HepG2 (cell line): Measurements from ENCODE around the gene BCL2L1. TPM values are rescaled to one million over a fixed set of nuclear protein-coding genes. Genes with fewer than 3 reads are reported as not detected.

Experiments used
- DDIT3 ChIP-seq: sonication (generic); formaldehyde crosslinking; IDR thresholded peaks from 2 replicates; pipeline ENCODE4 v1.4.0; 2020; ENCODE audit warnings: mild to moderate bottlenecking, missing genetic modification reagents
- ELK4 ChIP-seq: sonication (generic); formaldehyde crosslinking; IDR thresholded peaks from 2 replicates; pipeline ENCODE4 v1.9.0; 2021; ENCODE audit warnings: missing genetic modification reagents, borderline replicate concordance
- KLF11 ChIP-seq: IDR thresholded peaks from 2 replicates; pipeline ENCODE4 v1.6.1; 2016; ENCODE audit warnings: missing compliant biosample characterization
- TGIF2 ChIP-seq: IDR thresholded peaks from 2 replicates; pipeline ENCODE4 v1.6.1; 2016; ENCODE audit warnings: control low read depth, missing compliant biosample characterization
- THYN1 ChIP-seq: sonication (generic); formaldehyde crosslinking; IDR thresholded peaks from 2 replicates; pipeline ENCODE4 v1.8.1; 2023; ENCODE audit warnings: low read depth, mild to moderate bottlenecking, moderate library complexity, missing genetic modification reagents, borderline replicate concordance
- ZNF121 ChIP-seq: sonication (generic); formaldehyde crosslinking; IDR thresholded peaks from 2 replicates; pipeline ENCODE4 v1.5.0; 2020; ENCODE audit warnings: mild to moderate bottlenecking, missing genetic modification reagents
- ZNF264 ChIP-seq: sonication (generic); formaldehyde crosslinking; IDR thresholded peaks from 2 replicates; pipeline ENCODE4 v1.4.0; 2020; ENCODE audit warnings: missing genetic modification reagents
- ZNF280D ChIP-seq: sonication (generic); formaldehyde crosslinking; IDR thresholded peaks from 2 replicates; pipeline ENCODE4 v1.5.1; 2020; ENCODE audit warnings: mild to moderate bottlenecking, missing genetic modification reagents
- polyA plus RNA-seq, 8 experiments: library from polyadenylated mRNA; depleted of rRNA in 3 of 8; stranded (reverse) in 7 of 8; unstranded in 1 of 8; fragments of >200 nt; fragmentation: Illumina TruSeq in 4 of 8; extraction: Trizol in 4 of 8; gene quantifications; 2 replicates each; pipeline versions ENCODE4 v1.2.1 to v1.2.3, GENCODE V29; 2011 to 2016; ENCODE audit warnings: low read depth in 4 of 8, missing spikeins in 1 of 8, mixed read lengths in 1 of 8; ENCODE audit not compliant: insufficient read depth in 1 of 8
- total RNA-seq, 5 experiments: library from RNA; depleted of rRNA; stranded (reverse); fragments of >200 nt; fragmentation: Illumina TruSeq; extraction: Trizol; gene quantifications; 2 replicates each; pipeline ENCODE4 v1.2.3, GENCODE V29; 2016; ENCODE audit warnings: low read depth in 1 of 5
- TF ChIP-seq, protein P1 (sequence below), 2 experiments: sonication (generic) in 1 of 2; formaldehyde crosslinking in 1 of 2; IDR thresholded peaks; 2 replicates each; pipeline versions ENCODE4 v1.4.0 to v1.6.1; 2016 to 2020; ENCODE audit warnings: borderline replicate concordance in 1 of 2, low read depth in 1 of 2, mild to moderate bottlenecking in 1 of 2, missing genetic modification reagents in 1 of 2
- TF ChIP-seq, protein P2 (sequence below): sonication (generic); formaldehyde crosslinking; IDR thresholded peaks from one replicate; pipeline ENCODE4 v1.5.1; 2020; ENCODE audit warnings: mild to moderate bottlenecking, missing genetic modification reagents; ENCODE audit errors: not compliant biosample characterization

BCL2L1 gene
- total and polyA plus RNA-seq, 2 of the 13 experiments (the other 11 are each of a cell fraction or from before 2014, with no cell fraction given) = 164 to 258 TPM

DNA sequence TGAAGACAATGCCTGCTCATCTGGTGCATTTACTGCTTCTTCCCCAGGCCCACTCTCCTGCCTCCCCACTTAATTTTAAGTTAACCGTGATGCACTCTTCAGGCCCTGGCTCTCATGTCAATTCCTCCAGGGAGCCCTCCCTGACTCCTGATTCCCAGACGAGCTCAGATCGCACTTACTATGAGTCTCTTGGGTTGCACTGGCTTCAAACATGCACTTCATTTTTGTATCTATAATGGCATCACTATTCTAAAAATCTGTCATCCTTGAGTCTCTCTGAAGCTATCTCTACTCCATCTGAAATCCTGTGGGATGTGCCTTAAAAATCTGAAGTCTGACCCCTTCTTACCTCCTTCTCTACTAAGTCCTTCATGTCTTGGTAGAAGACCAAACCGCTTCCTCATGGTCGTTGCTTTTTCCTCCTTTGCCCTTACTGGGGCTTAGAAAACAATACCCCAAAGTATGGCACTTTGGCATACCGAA lies 60.3 kb downstream of the BCL2L1 start (continued):
- TF ChIP-seq ZNF280D (CRISPR knock-in tag) (no peak), KLF11 (CRISPR knock-in tag) (0 out of 2 replicates have a peak, but pooled peaks have one; percentile 43), ZNF264 (CRISPR knock-in tag) (no peak), ZNF121 (CRISPR knock-in tag) (no peak), TGIF2 (CRISPR knock-in tag) (no peak; the same call in 1 of the 2 replicates), DDIT3 (CRISPR knock-in tag) (no peak), THYN1 (no peak), ELK4 (CRISPR knock-in tag) (no peak)
- TF ChIP-seq, protein P1, sequence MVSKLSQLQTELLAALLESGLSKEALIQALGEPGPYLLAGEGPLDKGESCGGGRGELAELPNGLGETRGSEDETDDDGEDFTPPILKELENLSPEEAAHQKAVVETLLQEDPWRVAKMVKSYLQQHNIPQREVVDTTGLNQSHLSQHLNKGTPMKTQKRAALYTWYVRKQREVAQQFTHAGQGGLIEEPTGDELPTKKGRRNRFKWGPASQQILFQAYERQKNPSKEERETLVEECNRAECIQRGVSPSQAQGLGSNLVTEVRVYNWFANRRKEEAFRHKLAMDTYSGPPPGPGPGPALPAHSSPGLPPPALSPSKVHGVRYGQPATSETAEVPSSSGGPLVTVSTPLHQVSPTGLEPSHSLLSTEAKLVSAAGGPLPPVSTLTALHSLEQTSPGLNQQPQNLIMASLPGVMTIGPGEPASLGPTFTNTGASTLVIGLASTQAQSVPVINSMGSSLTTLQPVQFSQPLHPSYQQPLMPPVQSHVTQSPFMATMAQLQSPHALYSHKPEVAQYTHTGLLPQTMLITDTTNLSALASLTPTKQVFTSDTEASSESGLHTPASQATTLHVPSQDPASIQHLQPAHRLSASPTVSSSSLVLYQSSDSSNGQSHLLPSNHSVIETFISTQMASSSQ (IDR thresholded peaks at IDR 0.05; ENCODE audit: low read depth) = no peak
- TF ChIP-seq, protein P1 (CRISPR knock-in tag; IDR thresholded peaks at IDR 0.05; ENCODE audit: borderline replicate concordance) = no peak
- TF ChIP-seq, protein P2, sequence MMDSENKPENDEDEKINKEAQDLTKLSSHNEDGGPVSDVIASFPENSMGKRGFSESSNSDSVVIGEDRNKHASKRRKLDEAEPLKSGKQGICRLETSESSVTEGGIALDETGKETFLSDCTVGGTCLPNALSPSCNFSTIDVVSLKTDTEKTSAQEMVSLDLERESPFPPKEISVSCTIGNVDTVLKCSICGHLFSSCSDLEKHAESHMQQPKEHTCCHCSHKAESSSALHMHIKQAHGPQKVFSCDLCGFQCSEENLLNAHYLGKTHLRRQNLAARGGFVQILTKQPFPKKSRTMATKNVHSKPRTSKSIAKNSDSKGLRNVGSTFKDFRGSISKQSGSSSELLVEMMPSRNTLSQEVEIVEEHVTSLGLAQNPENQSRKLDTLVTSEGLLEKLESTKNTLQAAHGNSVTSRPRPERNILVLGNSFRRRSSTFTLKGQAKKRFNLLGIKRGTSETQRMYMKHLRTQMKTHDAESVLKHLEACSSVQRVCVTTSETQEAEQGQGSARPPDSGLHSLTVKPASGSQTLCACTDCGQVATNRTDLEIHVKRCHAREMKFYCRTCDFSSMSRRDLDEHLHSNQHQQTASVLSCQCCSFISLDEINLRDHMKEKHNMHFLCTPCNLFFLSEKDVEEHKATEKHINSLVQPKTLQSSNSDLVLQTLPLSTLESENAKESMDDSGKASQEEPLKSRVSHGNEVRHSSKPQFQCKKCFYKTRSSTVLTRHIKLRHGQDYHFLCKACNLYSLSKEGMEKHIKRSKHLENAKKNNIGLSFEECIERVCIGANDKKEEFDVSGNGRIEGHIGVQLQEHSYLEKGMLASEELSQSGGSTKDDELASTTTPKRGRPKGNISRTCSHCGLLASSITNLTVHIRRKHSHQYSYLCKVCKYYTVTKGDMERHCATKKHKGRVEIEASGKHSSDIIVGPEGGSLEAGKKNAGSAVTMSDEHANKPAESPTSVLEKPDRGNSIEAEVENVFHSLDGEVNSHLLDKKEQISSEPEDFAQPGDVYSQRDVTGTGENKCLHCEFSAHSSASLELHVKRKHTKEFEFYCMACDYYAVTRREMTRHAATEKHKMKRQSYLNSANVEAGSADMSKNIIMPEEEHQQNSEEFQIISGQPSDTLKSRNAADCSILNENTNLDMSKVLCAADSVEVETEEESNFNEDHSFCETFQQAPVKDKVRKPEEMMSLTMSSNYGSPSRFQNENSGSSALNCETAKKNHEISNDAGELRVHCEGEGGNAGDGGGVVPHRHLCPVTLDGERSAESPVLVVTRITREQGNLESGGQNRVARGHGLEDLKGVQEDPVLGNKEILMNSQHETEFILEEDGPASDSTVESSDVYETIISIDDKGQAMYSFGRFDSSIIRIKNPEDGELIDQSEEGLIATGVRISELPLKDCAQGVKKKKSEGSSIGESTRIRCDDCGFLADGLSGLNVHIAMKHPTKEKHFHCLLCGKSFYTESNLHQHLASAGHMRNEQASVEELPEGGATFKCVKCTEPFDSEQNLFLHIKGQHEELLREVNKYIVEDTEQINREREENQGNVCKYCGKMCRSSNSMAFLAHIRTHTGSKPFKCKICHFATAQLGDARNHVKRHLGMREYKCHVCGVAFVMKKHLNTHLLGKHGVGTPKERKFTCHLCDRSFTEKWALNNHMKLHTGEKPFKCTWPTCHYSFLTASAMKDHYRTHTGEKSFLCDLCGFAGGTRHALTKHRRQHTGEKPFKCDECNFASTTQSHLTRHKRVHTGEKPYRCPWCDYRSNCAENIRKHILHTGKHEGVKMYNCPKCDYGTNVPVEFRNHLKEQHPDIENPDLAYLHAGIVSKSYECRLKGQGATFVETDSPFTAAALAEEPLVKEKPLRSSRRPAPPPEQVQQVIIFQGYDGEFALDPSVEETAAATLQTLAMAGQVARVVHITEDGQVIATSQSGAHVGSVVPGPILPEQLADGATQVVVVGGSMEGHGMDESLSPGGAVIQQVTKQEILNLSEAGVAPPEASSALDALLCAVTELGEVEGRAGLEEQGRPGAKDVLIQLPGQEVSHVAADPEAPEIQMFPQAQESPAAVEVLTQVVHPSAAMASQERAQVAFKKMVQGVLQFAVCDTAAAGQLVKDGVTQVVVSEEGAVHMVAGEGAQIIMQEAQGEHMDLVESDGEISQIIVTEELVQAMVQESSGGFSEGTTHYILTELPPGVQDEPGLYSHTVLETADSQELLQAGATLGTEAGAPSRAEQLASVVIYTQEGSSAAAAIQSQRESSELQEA = peak; percentile 17
